ENCODE measurements around the gene RNF213.

DNA sequence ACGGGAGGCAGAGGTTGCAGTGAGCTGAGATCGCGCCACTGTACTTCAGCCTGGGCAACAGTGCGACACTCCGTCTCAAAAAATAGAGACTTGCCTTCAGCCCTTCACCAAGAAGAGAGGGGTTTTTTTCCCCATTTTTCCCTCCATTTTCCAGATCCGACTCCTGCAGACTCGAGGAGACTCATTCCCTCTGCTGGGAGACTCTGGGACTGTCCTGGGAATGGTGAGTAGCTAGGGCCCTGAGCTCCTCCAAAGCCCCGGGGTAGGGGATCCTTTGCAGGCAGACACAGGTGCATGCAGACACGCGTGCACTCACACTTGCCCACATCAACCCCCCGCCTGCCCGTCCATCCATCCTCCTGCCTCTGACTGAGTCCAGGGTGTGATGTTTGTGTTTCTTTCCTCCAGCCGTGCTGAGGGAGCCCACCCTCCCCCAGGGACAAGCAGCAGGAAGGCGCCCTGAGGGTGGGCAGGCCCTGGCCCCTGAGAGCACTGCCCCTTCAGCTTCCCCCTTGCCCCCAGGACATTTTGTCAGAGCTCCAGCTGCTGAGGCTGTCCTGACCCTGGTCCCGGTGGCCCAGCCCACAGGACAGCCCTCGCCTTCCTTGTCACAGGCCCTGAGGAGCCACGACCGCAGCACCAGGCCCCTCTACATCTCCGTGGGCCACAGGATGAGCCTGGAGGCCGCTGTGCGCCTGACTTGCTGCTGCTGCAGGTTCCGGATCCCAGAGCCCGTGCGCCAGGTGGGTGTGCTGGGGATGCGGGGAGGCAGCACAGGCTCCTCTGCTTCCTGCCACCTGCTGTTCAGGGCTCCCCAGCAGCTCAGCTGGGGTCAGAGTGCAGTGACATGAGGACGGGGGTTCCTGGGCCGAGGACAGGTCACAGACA, 164.5 kb downstream of the RNF213 start:
- TF ChIP-seq, protein P1, sequence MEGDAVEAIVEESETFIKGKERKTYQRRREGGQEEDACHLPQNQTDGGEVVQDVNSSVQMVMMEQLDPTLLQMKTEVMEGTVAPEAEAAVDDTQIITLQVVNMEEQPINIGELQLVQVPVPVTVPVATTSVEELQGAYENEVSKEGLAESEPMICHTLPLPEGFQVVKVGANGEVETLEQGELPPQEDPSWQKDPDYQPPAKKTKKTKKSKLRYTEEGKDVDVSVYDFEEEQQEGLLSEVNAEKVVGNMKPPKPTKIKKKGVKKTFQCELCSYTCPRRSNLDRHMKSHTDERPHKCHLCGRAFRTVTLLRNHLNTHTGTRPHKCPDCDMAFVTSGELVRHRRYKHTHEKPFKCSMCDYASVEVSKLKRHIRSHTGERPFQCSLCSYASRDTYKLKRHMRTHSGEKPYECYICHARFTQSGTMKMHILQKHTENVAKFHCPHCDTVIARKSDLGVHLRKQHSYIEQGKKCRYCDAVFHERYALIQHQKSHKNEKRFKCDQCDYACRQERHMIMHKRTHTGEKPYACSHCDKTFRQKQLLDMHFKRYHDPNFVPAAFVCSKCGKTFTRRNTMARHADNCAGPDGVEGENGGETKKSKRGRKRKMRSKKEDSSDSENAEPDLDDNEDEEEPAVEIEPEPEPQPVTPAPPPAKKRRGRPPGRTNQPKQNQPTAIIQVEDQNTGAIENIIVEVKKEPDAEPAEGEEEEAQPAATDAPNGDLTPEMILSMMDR (optimal IDR thresholded peaks at IDR 0.05 in 1 of 3, IDR thresholded peaks at IDR 0.05 in 1 of 3, conservative IDR thresholded peaks at IDR 0.05 in 1 of 3; ENCODE audit: extremely low read depth in 1 of 3, insufficient read depth in 2 of 3, low read length in 3 of 3): no peak
- no peak for TF ChIP-seq EZH2 (IDR thresholded peaks at IDR 0.05; ENCODE audit: low read length)

Data from keratinocyte (primary cell).